ENCODE data around the gene CRX.
"Not testable (repeated sequence)": the region's sequence is repeated elsewhere in the genome, so short reads cannot be mapped to it uniquely, and the experiment has no call there.

Gene CRX

GRCh38 chr19:47805313-47805712 lies 16.4 kb upstream of the CRX start:
- Histone ChIP-seq H3K36me3 (ENCODE audit: low read depth) (no peaks in the 10 kb centered on the region), H3K4me1 (ENCODE audit: insufficient read depth, poor library complexity, severe bottlenecking) (no peaks in the 10 kb centered on the region), H3K27me3 (ENCODE audit: insufficient read depth, poor library complexity, severe bottlenecking) (no peaks in the 10 kb centered on the region), H3K27ac (ENCODE audit: poor library complexity, severe bottlenecking) (no peak overlapping the region), H3K4me3 (ENCODE audit: severe bottlenecking) (no peak overlapping the region), H3K9me3 (ENCODE audit: severe bottlenecking) (no peaks in the 10 kb centered on the region)
- ATAC-seq (ENCODE audit: low read depth) (no peak), DNase-seq (ENCODE audit: low spot score) (no peak)
- TF ChIP-seq CTCF (IDR thresholded peaks at IDR 0.05; ENCODE audit: poor library complexity, severe bottlenecking), result no peak

- Histone ChIP-seq H3K4me1 (ENCODE audit: insufficient read depth, poor library complexity, severe bottlenecking) (no peaks in the 10 kb centered on the region), H3K9me3 (ENCODE audit: severe bottlenecking) (no peaks in the 10 kb centered on the region), H3K36me3 (ENCODE audit: low read depth) (no peaks in the 10 kb centered on the region), H3K27ac (ENCODE audit: poor library complexity, severe bottlenecking) (no peak overlapping the region), H3K4me3 (ENCODE audit: severe bottlenecking) (no peak overlapping the region), H3K27me3 (ENCODE audit: insufficient read depth, poor library complexity, severe bottlenecking) (no peaks in the 10 kb centered on the region)
- no peak for ATAC-seq (ENCODE audit: low read depth)
- no peak for DNase-seq (ENCODE audit: low spot score)
- TF ChIP-seq CTCF (IDR thresholded peaks at IDR 0.05; ENCODE audit: poor library complexity, severe bottlenecking), result no peak
These were observed 15.3 kb upstream of the CRX start for GRCh38 chr19:47806435-47806834.

GRCh38 chr19:47813304-47813994 lies 8.3 kb upstream of the CRX start:
- no peaks in the 10 kb centered on the region for H3K9me3 ChIP-seq (ENCODE audit: severe bottlenecking)
- DNase-seq (ENCODE audit: low spot score), result no peak
- H3K36me3 ChIP-seq (ENCODE audit: low read depth), result no peaks in the 10 kb centered on the region
- peak; percentile 85 for ATAC-seq (ENCODE audit: low read depth)
- H3K27me3 ChIP-seq (ENCODE audit: insufficient read depth, poor library complexity, severe bottlenecking), result no peaks in the 10 kb centered on the region
- peak; percentile 74 for TF ChIP-seq CTCF (IDR thresholded peaks at IDR 0.05; ENCODE audit: poor library complexity, severe bottlenecking)
- H3K4me1 ChIP-seq (ENCODE audit: insufficient read depth, poor library complexity, severe bottlenecking), result no peaks in the 10 kb centered on the region
- H3K27ac ChIP-seq (ENCODE audit: poor library complexity, severe bottlenecking), result no peak overlapping the region
- H3K4me3 ChIP-seq (ENCODE audit: severe bottlenecking), result no peak overlapping the region

GRCh38 chr19:47813995-47814328 lies 7.8 kb upstream of the CRX start:
- Histone ChIP-seq H3K36me3 (ENCODE audit: low read depth) (no peaks in the 10 kb centered on the region), H3K4me1 (ENCODE audit: insufficient read depth, poor library complexity, severe bottlenecking) (no peaks in the 10 kb centered on the region), H3K4me3 (ENCODE audit: severe bottlenecking) (no peak overlapping the region), H3K27me3 (ENCODE audit: insufficient read depth, poor library complexity, severe bottlenecking) (no peaks in the 10 kb centered on the region), H3K27ac (ENCODE audit: poor library complexity, severe bottlenecking) (no peak overlapping the region), H3K9me3 (ENCODE audit: severe bottlenecking) (no peaks in the 10 kb centered on the region)
- ATAC-seq (ENCODE audit: low read depth), result no peak
- no peak for DNase-seq (ENCODE audit: low spot score)
- peak; percentile 37 for TF ChIP-seq CTCF (IDR thresholded peaks at IDR 0.05; ENCODE audit: poor library complexity, severe bottlenecking)

GRCh38 chr19:47816270-47816669 lies 5.5 kb upstream of the CRX start:
- not testable (repeated sequence) for H3K36me3 ChIP-seq (ENCODE audit: low read depth); H3K4me3 ChIP-seq (ENCODE audit: severe bottlenecking); DNase-seq (ENCODE audit: low spot score); H3K4me1 ChIP-seq (ENCODE audit: insufficient read depth, poor library complexity, severe bottlenecking); H3K9me3 ChIP-seq (ENCODE audit: severe bottlenecking); ATAC-seq (ENCODE audit: low read depth); H3K27me3 ChIP-seq (ENCODE audit: insufficient read depth, poor library complexity, severe bottlenecking); H3K27ac ChIP-seq (ENCODE audit: poor library complexity, severe bottlenecking)

GRCh38 chr19:47818221-47818620 lies 3.5 kb upstream of the CRX start:
- not testable (repeated sequence) for DNase-seq (ENCODE audit: low spot score); H3K27me3 ChIP-seq (ENCODE audit: insufficient read depth, poor library complexity, severe bottlenecking); ATAC-seq (ENCODE audit: low read depth); H3K9me3 ChIP-seq (ENCODE audit: severe bottlenecking); H3K36me3 ChIP-seq (ENCODE audit: low read depth); H3K27ac ChIP-seq (ENCODE audit: poor library complexity, severe bottlenecking); H3K4me3 ChIP-seq (ENCODE audit: severe bottlenecking); H3K4me1 ChIP-seq (ENCODE audit: insufficient read depth, poor library complexity, severe bottlenecking)
